Left ventricle myocardium inferior (tissue), 1 donor: Measurements from ENCODE around the gene CIAPIN1. TPM values are rescaled to one million over a fixed set of nuclear protein-coding genes. Genes with fewer than 3 reads are reported as not detected.
"Not testable (repeated sequence)": the region's sequence is repeated elsewhere in the genome, so short reads cannot be mapped to it uniquely, and the experiment has no call there.

Experiments
- DNase-seq: peaks from one replicate; pipeline ENCODE4 v3.0.0-alpha.2; 2020
- H3K27ac ChIP-seq: fragments of 200-600 bp; replicated peaks from 2 replicates; pipeline ENCODE4 v1.8.0; 2021
- H3K27me3 ChIP-seq: fragments of 200-600 bp; 2 replicates; pipeline ENCODE4 v1.8.0; 2021; ENCODE audit warnings: low read depth
- H3K36me3 ChIP-seq: fragments of 200-600 bp; 2 replicates; pipeline ENCODE4 v1.8.0; 2021
- H3K4me1 ChIP-seq: fragments of 200-600 bp; 2 replicates; pipeline ENCODE4 v1.8.0; 2021
- H3K4me3 ChIP-seq: fragments of 200-600 bp; 2 replicates; pipeline ENCODE4 v1.8.0; 2021; ENCODE audit warnings: mild to moderate bottlenecking, moderate library complexity
- H3K9me3 ChIP-seq: fragments of 200-600 bp; replicated peaks from 2 replicates; pipeline ENCODE4 v1.8.0; 2021
- intact Hi-C: fragments of 100-400 bp; cut with micrococcal nuclease; formaldehyde crosslinking; loops from one replicate; pipeline ENCODE4 v1.11.0; 2022
- total RNA-seq: library from RNA; stranded (reverse); fragmentation: NEBNext Ultra II Directional; extraction: Animal tissue kit (Norgen Biotek cat#: 25700); gene quantifications from one replicate; pipeline ENCODE4 v1.2.1, GENCODE V29; 2021
- TF ChIP-seq, protein P1 (sequence below): fragments of 200-600 bp; IDR thresholded peaks from 2 replicates; pipeline ENCODE4 v1.8.0; 2021; ENCODE audit warnings: antibody characterized with exemption, mild to moderate bottlenecking, borderline replicate concordance
- donor health status: DM: no; HTN: yes; CAD: no; lungs with severe emphysema.

Gene CIAPIN1
- total RNA-seq, 1 donor from 2014 or later = 43.2 TPM

DNA sequence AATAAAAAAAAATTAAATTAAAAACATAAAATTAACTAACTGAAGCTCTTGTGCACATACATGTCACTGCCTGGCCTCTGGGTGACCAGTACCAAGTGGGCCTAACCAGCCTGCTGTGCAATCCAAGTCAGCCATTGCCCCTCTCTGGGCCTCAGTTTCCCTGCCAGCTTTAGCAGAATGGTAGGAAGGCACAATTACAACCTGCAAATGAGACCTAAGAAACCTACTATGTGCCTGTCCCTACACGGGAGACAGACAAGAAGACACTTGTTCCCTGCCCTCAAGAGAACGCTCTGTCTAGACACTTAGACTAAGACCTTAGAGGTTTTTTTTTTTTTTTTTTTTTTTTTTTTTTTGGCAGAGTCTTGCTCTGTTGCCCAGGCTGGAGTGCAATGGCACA is 1.7 kb downstream of the CIAPIN1 start:
- no peak for DNase-seq
- intact Hi-C loops = no loop called here
- Histone ChIP-seq H3K36me3 (peaks cover 10% of the 10 kb centered on the region), H3K4me1 (peaks cover 57% of the 10 kb centered on the region), H3K27ac (no peak overlapping the region), H3K27me3 (no peaks in the 10 kb centered on the region), H3K9me3 (peaks cover 3% of the 10 kb centered on the region), H3K4me3 (no peak overlapping the region)
- TF ChIP-seq, protein P1, sequence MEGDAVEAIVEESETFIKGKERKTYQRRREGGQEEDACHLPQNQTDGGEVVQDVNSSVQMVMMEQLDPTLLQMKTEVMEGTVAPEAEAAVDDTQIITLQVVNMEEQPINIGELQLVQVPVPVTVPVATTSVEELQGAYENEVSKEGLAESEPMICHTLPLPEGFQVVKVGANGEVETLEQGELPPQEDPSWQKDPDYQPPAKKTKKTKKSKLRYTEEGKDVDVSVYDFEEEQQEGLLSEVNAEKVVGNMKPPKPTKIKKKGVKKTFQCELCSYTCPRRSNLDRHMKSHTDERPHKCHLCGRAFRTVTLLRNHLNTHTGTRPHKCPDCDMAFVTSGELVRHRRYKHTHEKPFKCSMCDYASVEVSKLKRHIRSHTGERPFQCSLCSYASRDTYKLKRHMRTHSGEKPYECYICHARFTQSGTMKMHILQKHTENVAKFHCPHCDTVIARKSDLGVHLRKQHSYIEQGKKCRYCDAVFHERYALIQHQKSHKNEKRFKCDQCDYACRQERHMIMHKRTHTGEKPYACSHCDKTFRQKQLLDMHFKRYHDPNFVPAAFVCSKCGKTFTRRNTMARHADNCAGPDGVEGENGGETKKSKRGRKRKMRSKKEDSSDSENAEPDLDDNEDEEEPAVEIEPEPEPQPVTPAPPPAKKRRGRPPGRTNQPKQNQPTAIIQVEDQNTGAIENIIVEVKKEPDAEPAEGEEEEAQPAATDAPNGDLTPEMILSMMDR = no peak

GRCh38 chr16:57444711-57445110 is 2.5 kb downstream of the CIAPIN1 start:
- intact Hi-C loops = no loop called here

DNA sequence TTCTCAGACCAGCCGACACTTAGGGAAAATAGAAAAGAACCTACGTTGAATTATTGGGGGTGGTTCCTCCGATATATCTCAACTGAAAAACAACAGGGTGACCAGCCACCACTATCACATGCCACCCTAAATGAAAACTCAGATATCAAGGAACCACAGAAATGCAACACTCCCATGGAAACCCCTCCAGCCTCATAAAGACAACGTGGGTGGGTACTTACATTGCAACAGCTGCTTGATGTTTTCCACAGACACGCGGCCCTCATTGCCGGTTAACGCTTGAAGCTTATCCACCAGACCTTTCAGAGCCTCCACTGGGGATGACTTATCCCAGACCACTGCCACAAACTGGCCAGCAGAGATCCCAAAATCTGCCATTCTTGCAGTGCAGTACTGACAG is 6.6 kb downstream of the CIAPIN1 start:
- H3K27me3 ChIP-seq, DNase-seq, H3K4me3 ChIP-seq, intact Hi-C loops, H3K27ac ChIP-seq: not testable (repeated sequence)
- Histone ChIP-seq H3K9me3 (peaks cover 12% of the 10 kb centered on the region), H3K36me3 (peaks cover 60% of the 10 kb centered on the region), H3K4me1 (peaks cover 16% of the 10 kb centered on the region)

More at GRCh38 chr16:57444711-57445110, 2.5 kb downstream of the CIAPIN1 start:
- TF ChIP-seq, protein P1 = no peak
- Histone ChIP-seq H3K4me1 (peaks cover 56% of the 10 kb centered on the region), H3K27ac (no peak overlapping the region), H3K4me3 (no peak overlapping the region), H3K36me3 (peaks cover 18% of the 10 kb centered on the region), H3K9me3 (peaks cover 11% of the 10 kb centered on the region), H3K27me3 (no peaks in the 10 kb centered on the region)
- no peak for DNase-seq

GRCh38 chr16:57439947-57440346 is 7.2 kb downstream of the CIAPIN1 start:
- intact Hi-C loops, H3K4me3 ChIP-seq, DNase-seq, H3K27ac ChIP-seq, H3K27me3 ChIP-seq: not testable (repeated sequence)
- Histone ChIP-seq H3K4me1 (peaks cover 10% of the 10 kb centered on the region), H3K36me3 (peaks cover 66% of the 10 kb centered on the region), H3K9me3 (peaks cover 12% of the 10 kb centered on the region)

- Histone ChIP-seq H3K27me3 (no peaks in the 10 kb centered on the region), H3K4me1 (no peaks in the 10 kb centered on the region), H3K36me3 (peaks cover 100% of the 10 kb centered on the region), H3K4me3 (no peak overlapping the region), H3K27ac (no peak overlapping the region), H3K9me3 (peaks cover 12% of the 10 kb centered on the region)
- no peak for DNase-seq
- TF ChIP-seq, protein P1 = no peak
- intact Hi-C loops = no loop called here
These were observed 11.3 kb downstream of the CIAPIN1 start for GRCh38 chr16:57435838-57436237.

GRCh38 chr16:57434003-57434402 is 13.2 kb downstream of the CIAPIN1 start:
- H3K27me3 ChIP-seq = no peaks in the 10 kb centered on the region
- no peak for DNase-seq
- no peak overlapping the region for H3K27ac ChIP-seq
- peaks cover 99% of the 10 kb centered on the region for H3K36me3 ChIP-seq
- no peaks in the 10 kb centered on the region for H3K9me3 ChIP-seq
- intact Hi-C loops = no loop called here
- TF ChIP-seq, protein P1 = no peak
- no peaks in the 10 kb centered on the region for H3K4me1 ChIP-seq
- no peak overlapping the region for H3K4me3 ChIP-seq

DNA sequence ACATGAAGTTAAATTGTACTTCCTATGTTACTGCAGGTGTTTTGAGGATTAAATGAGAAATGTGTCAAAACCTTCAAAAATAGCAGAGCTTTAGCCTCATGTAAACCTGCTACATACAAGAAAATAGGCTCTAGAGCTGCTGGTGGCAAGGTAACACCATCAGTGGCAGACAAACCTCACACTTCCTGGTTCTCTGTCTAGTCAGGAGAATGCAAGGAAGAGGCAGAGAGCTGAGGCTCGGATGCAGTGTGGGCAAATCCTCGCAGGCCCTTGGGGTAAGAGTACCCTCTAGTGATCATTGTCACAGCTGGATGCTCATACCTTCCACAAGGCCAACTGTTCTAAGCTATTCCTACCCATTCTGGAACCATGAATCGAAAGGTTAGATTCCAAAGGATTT is 14.2 kb downstream of the CIAPIN1 start:
- Histone ChIP-seq H3K27me3 (no peaks in the 10 kb centered on the region), H3K36me3 (peaks cover 99% of the 10 kb centered on the region), H3K27ac (no peak overlapping the region), H3K4me3 (no peak overlapping the region), H3K4me1 (no peaks in the 10 kb centered on the region), H3K9me3 (no peaks in the 10 kb centered on the region)
- DNase-seq = no peak
- TF ChIP-seq, protein P1 = no peak
- intact Hi-C loops = no loop called here
